Body of pancreas (tissue), 4 donors: ENCODE measurements around the gene MRPS27. TPM values are rescaled to one million over a fixed set of nuclear protein-coding genes. Genes with fewer than 3 reads are reported as not detected.

Experiments
- ATAC-seq: fragments of 150-250 bp; one replicate; pipeline ENCODE4 v1.9.1; 2016
- DNase-seq, 4 donors: peaks; one replicate each; pipeline ENCODE4 v3.0.0-alpha.2; 2019
- H3K27ac ChIP-seq, 4 donors: fragments of 200-600 bp; sonication (generic); 1 replicate in 3 of 4; 2 replicates in 1 of 4; pipeline versions ENCODE4 v1.5.1 to v1.6.1; 2016 to 2019; ENCODE audit warnings: mild to moderate bottlenecking in 1 of 4, mixed read lengths in 1 of 4, moderate library complexity in 1 of 4
- H3K27me3 ChIP-seq, 2 donors: fragments of 200-600 bp; sonication (generic); one replicate each; pipeline ENCODE4 v1.6.0; 2016; ENCODE audit warnings: mild to moderate bottlenecking in 1 of 2
- H3K36me3 ChIP-seq, 2 donors: fragments of 200-600 bp; sonication (generic); replicated peaks in 1 of 2; 2 replicates each; pipeline ENCODE4 v1.5.1; 2016; ENCODE audit warnings: low read depth in 2 of 2; ENCODE audit not compliant: insufficient read depth in 1 of 2
- H3K4me1 ChIP-seq: fragments of 200-600 bp; sonication (generic); one replicate; pipeline ENCODE4 v1.6.0; 2016
- H3K4me3 ChIP-seq, 2 donors: fragments of 200-600 bp; sonication (generic); 1 replicate in 1 of 2; 2 replicates in 1 of 2; pipeline ENCODE4 v1.5.1; 2016 to 2019
- H3K9me3 ChIP-seq, 3 donors: fragments of 200-600 bp; sonication (generic); 1 replicate in 2 of 3; 2 replicates in 1 of 3; pipeline ENCODE4 v1.5.1; 2016
- CTCF ChIP-seq, 7 experiments: fragments of 450-650 bp in 4 of 7; fragments of 200-600 bp in 3 of 7; sonication (generic) in 3 of 7; IDR thresholded peaks; one replicate each; pipeline ENCODE4 v1.5.1; 2016 to 2019; ENCODE audit warnings: antibody characterized with exemption in 7 of 7
- POLR2A ChIP-seq, 3 donors: fragments of 450-650 bp; IDR thresholded peaks; one replicate each; pipeline ENCODE4 v1.6.1; 2016; ENCODE audit warnings: antibody characterized with exemption in 3 of 3, mild to moderate bottlenecking in 2 of 3
- WGBS, 2 donors: methylation state at CpG; one replicate each; pipeline ENCODE4 v1.1.5; 2017; 5-methylcytosine and 5-hydroxymethylcytosine counted together
- intact Hi-C: fragments of 100-400 bp; cut with DNase I; formaldehyde crosslinking; loops from one replicate; pipeline ENCODE4 v1.15.1; 2023
- total RNA-seq, 2 donors: library from RNA; depleted of rRNA; stranded (reverse); fragments of >200 nt; gene quantifications; one replicate each; pipeline ENCODE4 v1.1.0, GENCODE V29; 2016

The MRPS27 gene
- total RNA-seq, 2 donors from 2014 or later: 25.4 to 52.7 TPM

GRCh38 chr5:72351376-72351775 lies 31.3 kb upstream of the MRPS27 start:
- no peaks in the 10 kb centered on the region for H3K36me3 ChIP-seq
- peaks cover 4% of the 10 kb centered on the region for H3K4me1 ChIP-seq
- TF ChIP-seq POLR2A (IDR thresholded peaks at IDR 0.05) (no peak), CTCF (IDR thresholded peaks at IDR 0.05) (no peak)
- 89 to 93% methylated on average over 2 of the region's 2 CpGs for WGBS, 2 donors
- no peak overlapping the region for H3K4me3 ChIP-seq
- no peak for ATAC-seq
- intact Hi-C loops: no loop called here
- H3K27ac ChIP-seq: no peak overlapping the region
- no peaks in the 10 kb centered on the region for H3K27me3 ChIP-seq
- no peaks in the 10 kb centered on the region for H3K9me3 ChIP-seq
- no peak for DNase-seq

- 75 to 81% methylated on average over 4 of the region's 4 CpGs for WGBS, 2 donors
- ATAC-seq (no peak), DNase-seq (no peak)
- Histone ChIP-seq H3K36me3 (peaks cover 0 to 2% of the 10 kb centered on the region in 2 donors), H3K27ac (no peak overlapping the region), H3K4me3 (no peak overlapping the region), H3K27me3 (no peaks in the 10 kb centered on the region), H3K9me3 (no peaks in the 10 kb centered on the region), H3K4me1 (peaks cover 9% of the 10 kb centered on the region)
- no peak for TF ChIP-seq CTCF (IDR thresholded peaks at IDR 0.05)
- no peak for TF ChIP-seq POLR2A (IDR thresholded peaks at IDR 0.05)
- intact Hi-C loops: no loop called here
Measured at GRCh38 chr5:72347801-72348308, 27.8 kb upstream of the MRPS27 start.

- Histone ChIP-seq H3K9me3 (no peaks in the 10 kb centered on the region), H3K4me3 (no peak overlapping the region), H3K4me1 (peaks cover 9% of the 10 kb centered on the region), H3K27me3 (no peaks in the 10 kb centered on the region), H3K27ac (no peak overlapping the region), H3K36me3 (peaks cover 0 to 2% of the 10 kb centered on the region in 2 donors)
- intact Hi-C loops: no loop called here
- TF ChIP-seq POLR2A (IDR thresholded peaks at IDR 0.05): no peak
- TF ChIP-seq CTCF (IDR thresholded peaks at IDR 0.05): no peak
- DNase-seq (peak; percentile 49 to 70 (median 52)), ATAC-seq (no peak)
- WGBS, 2 donors: 30 to 50% methylated on average over 2 of the region's 2 CpGs
Measured at GRCh38 chr5:72346398-72346797, 26.4 kb upstream of the MRPS27 start.

GRCh38 chr5:72338689-72339209 lies 18.7 kb upstream of the MRPS27 start:
- H3K4me1 ChIP-seq: no peaks in the 10 kb centered on the region
- no peaks in the 10 kb centered on the region for H3K9me3 ChIP-seq
- intact Hi-C loops: no loop called here
- TF ChIP-seq POLR2A (IDR thresholded peaks at IDR 0.05) (no peak), CTCF (IDR thresholded peaks at IDR 0.05) (no peak)
- H3K4me3 ChIP-seq: no peak overlapping the region
- WGBS, 2 donors: 82 to 86% methylated on average over 4 of the region's 4 CpGs
- ATAC-seq (no peak), DNase-seq (no peak)
- peaks cover 0 to 6% of the 10 kb centered on the region in 2 donors for H3K36me3 ChIP-seq
- H3K27ac ChIP-seq: no peak overlapping the region
- H3K27me3 ChIP-seq: no peaks in the 10 kb centered on the region

- Histone ChIP-seq H3K9me3 (no peaks in the 10 kb centered on the region), H3K27me3 (no peaks in the 10 kb centered on the region), H3K36me3 (peaks cover 0 to 5% of the 10 kb centered on the region in 2 donors), H3K4me3 (no peak overlapping the region), H3K4me1 (no peaks in the 10 kb centered on the region), H3K27ac (no peak overlapping the region)
- intact Hi-C loops: no loop called here
- ATAC-seq (no peak), DNase-seq (no peak)
- no peak for TF ChIP-seq POLR2A (IDR thresholded peaks at IDR 0.05)
- no peak for TF ChIP-seq CTCF (IDR thresholded peaks at IDR 0.05)
- 85 to 100% methylated on average over 1 of the region's 1 CpG for WGBS, 2 donors
Measured at GRCh38 chr5:72337159-72337558, 17.1 kb upstream of the MRPS27 start.
